ENCODE measurements around the gene ATP13A2.

ATP13A2 gene

GRCh38 chr1:17031436-17031835, 19.7 kb upstream of the ATP13A2 start:
- no peak for TF ChIP-seq CTCF (conservative IDR thresholded peaks at IDR 0.05; ENCODE audit: low read length)
- no peak overlapping the region for H3K4me3 ChIP-seq (ENCODE audit: low read length)
- DNase-seq (ENCODE audit: low read depth): no peak

DNA sequence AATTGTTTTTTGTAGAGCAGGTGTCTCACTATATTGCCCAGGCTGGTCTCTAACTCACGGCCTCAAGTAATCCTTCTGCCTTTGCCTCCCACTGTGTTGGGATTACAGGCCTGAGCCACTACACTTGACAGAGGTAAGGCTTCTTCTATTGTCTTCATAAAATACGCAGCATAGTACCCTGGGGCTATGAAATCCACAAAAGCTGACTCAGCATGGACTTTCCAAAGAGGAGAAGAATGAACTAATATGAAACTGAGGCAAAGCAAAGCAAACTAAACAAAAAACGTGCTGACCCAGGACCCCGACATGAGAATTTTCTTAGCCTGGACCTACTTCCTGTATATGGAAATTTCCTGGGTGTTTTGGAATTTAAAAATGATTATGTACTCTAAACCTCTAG, 18.5 kb upstream of the ATP13A2 start:
- TF ChIP-seq CTCF (conservative IDR thresholded peaks at IDR 0.05; ENCODE audit: low read length): no peak
- DNase-seq (ENCODE audit: low read depth): no peak
- no peak overlapping the region for H3K4me3 ChIP-seq (ENCODE audit: low read length)

DNA sequence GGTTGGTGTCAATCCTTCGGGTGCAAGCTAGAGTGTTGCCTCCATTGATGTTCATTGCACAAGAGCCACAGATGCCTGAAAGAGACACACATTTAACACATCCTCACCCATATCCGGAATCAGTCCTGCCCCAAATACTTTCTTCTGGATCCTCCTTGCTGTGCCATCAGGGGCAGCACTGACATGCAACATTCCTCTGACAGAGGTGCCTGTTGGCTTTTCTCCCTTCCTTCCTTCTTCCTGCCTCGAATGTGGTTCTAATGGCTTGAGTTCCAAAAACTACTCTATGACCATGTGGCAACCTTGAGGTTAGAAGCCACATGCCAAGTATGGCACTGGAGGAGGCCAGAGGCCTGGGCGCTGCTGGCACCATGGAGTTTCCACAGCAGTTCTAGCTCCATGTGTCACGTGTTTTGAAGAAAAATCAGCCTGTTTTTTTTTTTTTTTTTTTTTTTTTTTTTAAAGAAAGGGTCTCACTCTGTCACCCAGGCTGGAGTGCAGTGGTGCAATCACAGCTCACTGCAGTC, 17.0 kb upstream of the ATP13A2 start:
- peak; percentile 15; the same call in 1 of the 2 replicates for TF ChIP-seq CTCF (conservative IDR thresholded peaks at IDR 0.05; ENCODE audit: low read length)
- DNase-seq (ENCODE audit: low read depth): peak; percentile 78
- H3K4me3 ChIP-seq (ENCODE audit: low read length): no peak overlapping the region

- no peak for DNase-seq (ENCODE audit: low read depth)
- no peak overlapping the region for H3K4me3 ChIP-seq (ENCODE audit: low read length)
- no peak for TF ChIP-seq CTCF (conservative IDR thresholded peaks at IDR 0.05; ENCODE audit: low read length)
Measured at GRCh38 chr1:17027900-17028299, 16.2 kb upstream of the ATP13A2 start.

DNA sequence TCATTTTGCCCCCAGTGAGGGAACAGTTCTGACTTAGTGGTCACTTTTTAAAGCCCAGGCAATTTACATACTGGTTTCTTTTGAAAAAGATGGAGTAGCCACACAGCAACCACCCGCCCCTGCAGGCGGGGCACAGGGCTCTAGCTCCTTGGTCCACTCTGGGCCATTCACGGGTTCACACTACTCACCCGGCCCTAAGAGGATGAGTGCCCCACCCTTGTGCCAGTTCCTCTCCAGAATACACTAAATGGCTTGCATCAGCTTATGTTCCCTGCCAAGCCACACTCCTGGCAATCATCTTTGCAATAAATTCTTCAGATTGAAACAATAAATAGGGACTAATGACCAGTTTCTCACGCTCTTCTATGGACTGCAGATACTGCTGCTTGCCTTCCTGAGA, 15.7 kb upstream of the ATP13A2 start:
- no peak overlapping the region for H3K4me3 ChIP-seq (ENCODE audit: low read length)
- DNase-seq (ENCODE audit: low read depth): peak; percentile 91
- TF ChIP-seq CTCF (conservative IDR thresholded peaks at IDR 0.05; ENCODE audit: low read length): no peak

DNA sequence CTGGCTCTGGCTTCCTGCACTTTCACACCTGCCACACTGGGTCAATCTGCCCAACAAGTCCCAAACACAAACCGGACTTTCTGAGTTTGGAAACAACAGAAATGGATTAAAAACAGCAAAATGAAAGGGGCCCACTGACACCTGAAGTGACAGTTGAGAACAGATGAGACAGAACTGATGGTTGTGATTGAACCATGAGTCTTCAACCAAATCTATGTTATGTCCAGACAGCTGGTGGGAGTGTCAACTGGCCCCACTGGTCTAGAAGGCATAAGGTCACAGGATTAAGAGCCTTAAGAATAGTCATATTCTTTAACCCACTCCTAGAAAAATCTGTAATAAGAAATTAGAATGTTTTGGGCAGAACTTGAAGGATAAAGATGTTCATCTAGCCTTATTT, 13.0 kb upstream of the ATP13A2 start:
- no peak for TF ChIP-seq CTCF (conservative IDR thresholded peaks at IDR 0.05; ENCODE audit: low read length)
- no peak for DNase-seq (ENCODE audit: low read depth)
- no peak overlapping the region for H3K4me3 ChIP-seq (ENCODE audit: low read length)

GRCh38 chr1:17023573-17023972, 11.8 kb upstream of the ATP13A2 start:
- TF ChIP-seq CTCF (conservative IDR thresholded peaks at IDR 0.05; ENCODE audit: low read length): no peak
- no peak for DNase-seq (ENCODE audit: low read depth)
- H3K4me3 ChIP-seq (ENCODE audit: low read length): no peak overlapping the region
